ENCODE measurements around the gene DNAH10. TPM values are rescaled to one million over a fixed set of nuclear protein-coding genes. Genes with fewer than 3 reads are reported as not detected.
"Not testable (repeated sequence)": the region's sequence is repeated elsewhere in the genome, so short reads cannot be mapped to it uniquely, and the experiment has no call there.

The DNAH10 gene
- total RNA-seq, 1 donor from 2014 or later: 0.31 TPM

GRCh38 chr12:123900871-123901376, 138.8 kb downstream of the DNAH10 start:
- H3K4me1 Mint-ChIP-seq (ENCODE audit: low read depth): peaks cover 7% of the 10 kb centered on the region
- H3K27me3 Mint-ChIP-seq (ENCODE audit: insufficient read depth): peaks cover 6% of the 10 kb centered on the region
- H3K9me3 Mint-ChIP-seq: no peaks in the 10 kb centered on the region
- no peak overlapping the region for H3K4me3 Mint-ChIP-seq
- intact Hi-C loops (cut with micrococcal nuclease): loop anchor here (10.0 kb wide), 1 partner anchor 874 kb away; no protein-coding TSS in a partner anchor
- no peaks in the 10 kb centered on the region for H3K36me3 Mint-ChIP-seq (ENCODE audit: low read depth)
- DNase-seq (ENCODE audit: low spot score): no peak
- H3K27ac Mint-ChIP-seq: no peak overlapping the region

- intact Hi-C loops (cut with micrococcal nuclease): loop anchor here (10.0 kb wide), 1 partner anchor 872 kb away; no protein-coding TSS in a partner anchor
- no peaks in the 10 kb centered on the region for H3K9me3 Mint-ChIP-seq
Observed at GRCh38 chr12:123902821-123903220, 140.7 kb downstream of the DNAH10 start.

GRCh38 chr12:123903301-123904065, 141.4 kb downstream of the DNAH10 start:
- no peaks in the 10 kb centered on the region for H3K36me3 Mint-ChIP-seq (ENCODE audit: low read depth)
- intact Hi-C loops (cut with micrococcal nuclease): loop anchor here (2.0 to 10.0 kb wide), 2 partner anchors 35 to 871 kb away; no protein-coding TSS in a partner anchor
- no peaks in the 10 kb centered on the region for H3K9me3 Mint-ChIP-seq
- H3K27me3 Mint-ChIP-seq (ENCODE audit: insufficient read depth): peaks cover 6% of the 10 kb centered on the region
- no peak overlapping the region for H3K4me3 Mint-ChIP-seq
- DNase-seq (ENCODE audit: low spot score): no peak
- no peak overlapping the region for H3K27ac Mint-ChIP-seq
- H3K4me1 Mint-ChIP-seq (ENCODE audit: low read depth): peaks cover 7% of the 10 kb centered on the region

More at GRCh38 chr12:123902821-123903220, 140.7 kb downstream of the DNAH10 start:
- peaks cover 6% of the 10 kb centered on the region for H3K27me3 Mint-ChIP-seq (ENCODE audit: insufficient read depth)
- no peaks in the 10 kb centered on the region for H3K36me3 Mint-ChIP-seq (ENCODE audit: low read depth)
- no peak for DNase-seq (ENCODE audit: low spot score)
- peaks cover 7% of the 10 kb centered on the region for H3K4me1 Mint-ChIP-seq (ENCODE audit: low read depth)
- no peak overlapping the region for H3K4me3 Mint-ChIP-seq
- no peak overlapping the region for H3K27ac Mint-ChIP-seq

DNA sequence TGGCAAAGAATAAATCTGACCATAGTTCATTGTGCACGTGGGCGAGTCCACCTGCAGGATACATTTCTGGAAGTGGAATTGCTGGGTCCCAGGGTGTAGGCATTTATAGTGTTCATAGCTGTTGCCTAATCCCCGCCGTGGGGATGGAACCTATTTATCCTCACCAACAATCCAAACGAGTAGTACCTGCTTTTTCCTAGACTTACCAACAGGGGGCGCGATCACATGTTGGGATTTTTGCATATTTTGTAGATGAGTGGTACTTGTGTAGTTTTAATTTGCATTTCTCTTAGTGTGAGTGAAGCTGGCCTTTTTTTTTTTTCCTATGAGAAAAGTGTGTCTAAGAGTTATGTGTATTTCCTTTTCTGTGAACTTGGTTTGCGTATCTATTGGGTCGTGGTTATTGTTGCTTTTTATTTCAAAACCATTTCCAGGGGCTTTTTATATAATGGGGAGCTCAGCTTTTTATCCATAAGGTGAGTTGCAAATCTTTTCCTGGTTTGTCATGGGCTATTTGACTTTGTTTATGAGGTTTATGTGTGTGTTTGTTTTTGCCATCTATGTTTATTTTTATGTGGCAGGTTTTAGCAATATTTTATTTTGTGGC, 143.3 kb downstream of the DNAH10 start:
- H3K27me3 Mint-ChIP-seq (ENCODE audit: insufficient read depth): peaks cover 6% of the 10 kb centered on the region
- H3K4me1 Mint-ChIP-seq (ENCODE audit: low read depth): peaks cover 7% of the 10 kb centered on the region
- intact Hi-C loops (cut with micrococcal nuclease): loop anchor here (1.0 to 10.0 kb wide), 5 partner anchors 33 to 869 kb away; partner anchors contain the start of gene CCDC92
- no peak overlapping the region for H3K27ac Mint-ChIP-seq
- DNase-seq (ENCODE audit: low spot score): peak; percentile 50
- no peak overlapping the region for H3K4me3 Mint-ChIP-seq
- no peaks in the 10 kb centered on the region for H3K36me3 Mint-ChIP-seq (ENCODE audit: low read depth)
- no peaks in the 10 kb centered on the region for H3K9me3 Mint-ChIP-seq

DNA sequence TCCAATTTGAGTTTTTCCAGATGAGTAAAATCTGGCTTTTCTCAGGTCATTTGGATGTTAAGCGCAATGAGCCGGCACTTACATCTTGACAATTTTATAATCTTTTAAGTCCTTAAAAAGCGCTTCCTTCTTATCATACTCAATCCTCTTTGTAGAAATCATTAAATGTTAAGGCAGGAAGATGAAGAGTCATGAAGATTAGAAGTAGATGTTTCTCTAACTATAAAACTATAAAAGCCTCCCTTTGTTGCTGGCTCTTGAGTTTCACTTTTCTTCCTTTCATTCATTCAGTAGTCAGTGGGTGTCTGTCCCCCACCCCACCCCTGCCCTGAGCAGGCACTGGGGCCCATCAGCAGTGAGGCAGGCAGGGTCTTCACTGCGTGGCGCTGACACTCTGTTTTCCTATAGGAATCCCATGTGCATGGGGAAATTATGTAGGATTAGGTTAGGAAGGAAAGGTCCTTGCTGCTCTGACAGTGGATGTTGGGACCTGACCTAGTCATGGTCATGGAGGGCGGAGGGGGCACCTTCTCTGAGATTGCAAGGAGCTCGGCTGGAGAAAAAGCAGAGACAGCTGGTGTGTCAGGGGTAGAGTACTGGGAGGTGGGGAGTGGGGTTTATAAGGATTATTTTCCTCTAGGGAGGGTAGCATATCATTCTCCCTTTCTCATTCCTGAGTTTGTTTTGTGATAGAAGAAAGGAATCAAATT, 144.8 kb downstream of the DNAH10 start:
- H3K4me3 Mint-ChIP-seq: no peak overlapping the region
- no peak for DNase-seq (ENCODE audit: low spot score)
- H3K36me3 Mint-ChIP-seq (ENCODE audit: low read depth): no peaks in the 10 kb centered on the region
- intact Hi-C loops (cut with micrococcal nuclease): loop anchor here (10.0 kb wide), 1 partner anchor 868 kb away; no protein-coding TSS in a partner anchor
- peaks cover 7% of the 10 kb centered on the region for H3K4me1 Mint-ChIP-seq (ENCODE audit: low read depth)
- peaks cover 1% of the 10 kb centered on the region for H3K27me3 Mint-ChIP-seq (ENCODE audit: insufficient read depth)
- no peak overlapping the region for H3K27ac Mint-ChIP-seq
- no peaks in the 10 kb centered on the region for H3K9me3 Mint-ChIP-seq

- Mint-ChIP-seq H3K27ac (no peak overlapping the region), H3K4me1 (ENCODE audit: low read depth) (peaks cover 7% of the 10 kb centered on the region), H3K27me3 (ENCODE audit: insufficient read depth) (no peaks in the 10 kb centered on the region), H3K9me3 (no peaks in the 10 kb centered on the region), H3K4me3 (no peak overlapping the region), H3K36me3 (ENCODE audit: low read depth) (no peaks in the 10 kb centered on the region)
- DNase-seq (ENCODE audit: low spot score): no peak
- intact Hi-C loops (cut with micrococcal nuclease): loop anchor here (10.0 kb wide), 1 partner anchor 867 kb away; no protein-coding TSS in a partner anchor
Observed at GRCh38 chr12:123907726-123908476, 145.8 kb downstream of the DNAH10 start.

DNA sequence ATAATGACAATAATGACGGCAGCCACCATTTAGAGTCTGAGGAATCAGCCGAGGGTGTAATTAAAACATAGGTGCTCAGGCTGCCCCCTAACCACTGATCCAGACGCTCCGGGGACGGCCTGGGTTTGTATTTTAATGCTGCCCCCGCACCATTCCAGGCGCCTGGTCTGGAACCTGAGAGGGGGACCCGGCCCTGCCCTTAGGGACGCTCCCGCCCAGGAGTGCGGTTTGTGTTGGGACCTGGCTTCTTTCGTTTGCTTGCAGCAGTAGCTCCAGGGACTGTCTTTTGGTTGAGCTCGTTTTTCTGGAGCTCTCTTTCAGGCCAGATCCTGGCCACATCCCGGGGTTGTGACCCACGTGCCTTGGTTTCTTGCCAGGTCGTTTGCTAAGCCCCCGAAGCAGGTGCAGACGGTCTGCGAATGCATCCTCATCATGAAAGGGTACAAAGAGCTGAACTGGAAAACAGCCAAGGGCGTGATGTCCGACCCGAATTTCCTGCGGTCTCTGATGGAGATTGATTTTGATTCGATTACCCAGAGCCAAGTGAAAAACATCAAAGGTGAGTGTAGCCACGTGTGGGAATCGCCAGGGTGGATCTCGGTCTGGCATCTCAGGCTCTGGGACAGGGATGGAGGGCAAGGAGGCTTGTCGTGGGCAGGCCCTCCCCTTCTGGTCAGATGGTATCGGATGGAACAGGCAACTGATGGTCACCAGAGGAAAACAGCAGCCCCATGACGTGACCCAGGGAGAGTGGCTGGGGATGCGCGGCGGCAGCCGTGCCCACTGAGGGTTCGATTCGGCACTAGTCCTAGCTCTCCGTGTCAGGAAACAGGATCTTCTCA, 147.0 kb downstream of the DNAH10 start:
- H3K9me3 Mint-ChIP-seq: no peaks in the 10 kb centered on the region
- no peaks in the 10 kb centered on the region for H3K36me3 Mint-ChIP-seq (ENCODE audit: low read depth)
- no peak for DNase-seq (ENCODE audit: low spot score)
- no peak overlapping the region for H3K4me3 Mint-ChIP-seq
- intact Hi-C loops (cut with micrococcal nuclease): loop anchor here (10.0 kb wide), 1 partner anchor 866 kb away; no protein-coding TSS in a partner anchor
- peaks cover 7% of the 10 kb centered on the region for H3K4me1 Mint-ChIP-seq (ENCODE audit: low read depth)
- H3K27ac Mint-ChIP-seq: no peak overlapping the region
- no peaks in the 10 kb centered on the region for H3K27me3 Mint-ChIP-seq (ENCODE audit: insufficient read depth)

- H3K27me3 Mint-ChIP-seq (ENCODE audit: insufficient read depth): no peaks in the 10 kb centered on the region
- intact Hi-C loops (cut with micrococcal nuclease): no loop called here
- H3K4me3 Mint-ChIP-seq: no peak overlapping the region
Observed at GRCh38 chr12:123910057-123910456, 148.0 kb downstream of the DNAH10 start.

DNA sequence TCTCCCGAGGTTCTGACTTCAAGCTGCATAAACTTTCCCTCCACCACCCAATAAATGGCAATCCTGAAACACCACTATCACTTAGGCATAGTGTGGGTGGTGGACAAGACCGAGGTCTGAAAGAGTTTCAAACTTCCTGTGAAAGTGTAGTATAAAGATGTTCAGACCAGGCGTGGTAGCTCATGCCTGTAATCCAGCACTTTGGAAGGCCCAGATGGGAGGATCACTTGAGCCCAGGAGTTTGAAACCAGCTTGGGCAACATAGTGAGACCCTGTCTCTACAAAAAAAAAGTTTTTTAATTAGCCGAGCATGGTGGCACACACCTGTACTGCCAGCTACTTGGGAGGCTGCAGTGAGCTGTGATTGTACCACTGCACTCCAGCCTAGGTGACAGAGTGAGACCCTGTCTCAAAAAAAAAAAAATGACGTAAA, 148.7 kb downstream of the DNAH10 start:
- DNase-seq (ENCODE audit: low spot score): no peak
- H3K4me3 Mint-ChIP-seq: no peak overlapping the region
- intact Hi-C loops (cut with micrococcal nuclease): no loop called here
- H3K27ac Mint-ChIP-seq: peak overlapping the region; percentile 8
- no peaks in the 10 kb centered on the region for H3K27me3 Mint-ChIP-seq (ENCODE audit: insufficient read depth)
- H3K4me1 Mint-ChIP-seq (ENCODE audit: low read depth): no peaks in the 10 kb centered on the region
- no peaks in the 10 kb centered on the region for H3K36me3 Mint-ChIP-seq (ENCODE audit: low read depth)
- H3K9me3 Mint-ChIP-seq: no peaks in the 10 kb centered on the region

More at GRCh38 chr12:123910057-123910456, 148.0 kb downstream of the DNAH10 start:
- Mint-ChIP-seq H3K9me3 (no peaks in the 10 kb centered on the region), H3K27ac (no peak overlapping the region), H3K4me1 (ENCODE audit: low read depth) (peaks cover 6% of the 10 kb centered on the region), H3K36me3 (ENCODE audit: low read depth) (no peaks in the 10 kb centered on the region)
- no peak for DNase-seq (ENCODE audit: low spot score)

DNA sequence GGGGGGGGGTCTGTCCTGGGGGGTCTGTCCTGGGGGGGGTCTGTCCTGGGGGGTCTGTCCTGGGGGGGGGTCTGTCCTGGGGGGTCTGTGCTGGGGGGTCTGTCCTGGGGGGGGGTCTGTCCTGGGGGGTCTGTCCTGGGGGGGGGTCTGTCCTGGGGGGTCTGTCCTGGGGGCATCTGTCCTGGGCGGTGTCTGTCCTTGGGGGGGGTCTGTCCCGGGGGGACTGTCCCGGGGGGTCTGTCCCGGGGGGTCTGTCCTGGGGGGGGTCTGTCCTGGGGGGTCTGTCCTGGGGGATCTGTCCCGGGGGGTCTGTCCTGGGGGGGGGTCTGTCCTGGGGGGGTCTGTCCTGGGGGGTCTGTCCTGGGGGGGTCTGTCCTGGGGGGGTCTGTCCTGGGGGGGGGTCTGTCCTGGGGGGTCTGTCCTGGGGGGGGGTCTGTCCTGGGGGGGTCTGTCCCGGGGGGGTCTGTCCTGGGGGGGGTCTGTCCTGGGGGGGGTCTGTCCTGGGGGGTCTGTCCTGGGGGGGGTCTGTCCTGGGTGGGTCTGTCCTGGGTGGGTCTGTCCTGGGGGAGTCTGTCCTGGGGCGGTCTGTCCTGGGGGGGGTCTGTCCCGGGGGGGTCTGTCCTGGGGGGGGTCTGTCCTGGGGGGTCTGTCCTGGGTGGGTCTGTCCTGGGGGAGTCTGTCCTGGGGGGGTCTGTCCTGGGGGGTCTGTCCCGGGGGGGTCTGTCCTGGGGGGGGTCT, 149.7 kb downstream of the DNAH10 start:
- H3K27me3 Mint-ChIP-seq (ENCODE audit: insufficient read depth); H3K9me3 Mint-ChIP-seq; H3K27ac Mint-ChIP-seq; H3K4me3 Mint-ChIP-seq; DNase-seq (ENCODE audit: low spot score); H3K36me3 Mint-ChIP-seq (ENCODE audit: low read depth); H3K4me1 Mint-ChIP-seq (ENCODE audit: low read depth); intact Hi-C loops (cut with micrococcal nuclease): not testable (repeated sequence)

All from activated T-helper 1 cell treated with anti-CD3 and anti-CD28 coated beads, Interleukin-12 subunit alpha, Interleukin-12 subunit beta, Interleukin-2, Interleukin-4 antibody, amounts not matched to agents 30 ng/mL and 10 ng/mL and 1 ng/mL, durations not matched to agents 14 hours and 24 hours and 36 hours (primary cell).